Gastroesophageal sphincter (tissue), 2 donors: ENCODE measurements around the gene ANKRD35.

Source experiments
- EP300 ChIP-seq: sonication (generic); formaldehyde crosslinking; IDR thresholded peaks from one replicate; pipeline ENCODE4 v1.6.1; 2017; ENCODE audit warnings: antibody characterized with exemption, mild to moderate bottlenecking
- POLR2AphosphoS5 ChIP-seq: sonication (generic); formaldehyde crosslinking; IDR thresholded peaks from one replicate; pipeline ENCODE4 v1.6.1; 2017; ENCODE audit warnings: antibody characterized with exemption

DNA sequence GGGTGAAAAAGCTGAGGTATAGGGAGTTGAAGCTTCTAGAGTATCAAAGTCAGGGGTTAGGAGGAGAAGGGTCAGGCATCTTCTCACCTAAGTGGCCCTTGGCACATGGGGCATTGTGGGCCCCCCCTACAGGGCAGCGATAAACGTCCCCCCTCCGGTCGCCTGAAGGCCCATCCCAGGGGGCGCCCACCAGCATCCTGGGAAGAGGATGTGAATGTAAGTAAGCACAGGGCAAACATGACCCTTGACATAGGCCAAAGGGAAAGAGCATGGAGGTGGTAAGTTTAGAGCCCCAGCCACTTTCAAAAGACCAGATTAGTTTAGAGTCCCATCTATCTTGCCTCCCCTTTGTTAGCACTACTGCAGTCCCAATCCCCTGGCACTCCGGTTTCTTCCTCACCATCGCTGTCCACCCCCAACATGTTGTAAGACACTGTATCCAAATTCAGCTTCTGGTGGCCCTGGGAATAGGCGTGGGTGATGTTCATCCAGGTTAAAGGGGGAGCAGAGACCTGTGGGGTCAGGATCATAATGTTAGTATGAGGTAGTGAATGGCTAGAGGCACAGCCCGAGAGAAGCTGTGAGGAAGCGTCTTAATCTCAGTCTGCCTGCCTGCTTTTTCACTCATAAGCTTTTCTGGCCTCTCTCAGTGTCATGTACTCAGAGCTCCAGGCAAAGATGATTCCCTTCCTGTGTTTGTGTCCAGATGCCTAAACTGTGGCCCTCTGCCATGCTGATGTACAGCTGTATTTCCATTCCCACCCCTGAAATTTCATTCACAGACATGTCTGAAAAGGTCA is 21.5 kb upstream of the ANKRD35 start:
- TF ChIP-seq POLR2AphosphoS5 (no peak), EP300 (no peak)
